HepG2 (cell line): Measurements from ENCODE around the gene PFKM. TPM values are rescaled to one million over a fixed set of nuclear protein-coding genes. Genes with fewer than 3 reads are reported as not detected.

ENCODE experiments used
- ATAC-seq: fragments of 200-7000 bp; cut with Tn5 transposase; 3 replicates; pipeline ENCODE4 v1.9.1; 2020; ENCODE audit warnings: mild to moderate bottlenecking, moderate library complexity
- BruUV-seq: library from RNA; stranded (reverse); fragments of 400-500 nt; replicated peaks from 2 replicates; lab custom pipeline; 2021; lab: Mats Ljungman, UMichigan
- CTCF ChIA-PET: fragments of 300-600 bp; formaldehyde crosslinking; extraction: SDS; loops from one replicate; lab custom pipeline; 2021; ENCODE audit warnings: low total read pairs, inconsistent platforms, low intra/inter-chr PET ratio; lab: Yijun Ruan, JAX
- POLR2A ChIA-PET: fragments of 350-600 bp; sonication (Branson Sonifier 250); formaldehyde crosslinking; loops from one replicate; lab custom pipeline; 2020; ENCODE audit warnings: antibody characterized with exemption, inconsistent platforms; lab: Yijun Ruan, JAX
- DNase-seq: peaks from one replicate; pipeline ENCODE4 v3.0.0-alpha.2; 2015; ENCODE audit warnings: low spot score
- FAIRE-seq: peaks from 3 replicates; lab custom pipeline; 2011; peaks lifted over from hg19 to GRCh38; lab: Jason Lieb, UNC
- H2AFZ ChIP-seq: one replicate; pipeline ENCODE4 v1.6.1; 2011; ENCODE audit warnings: low read length, inconsistent platforms
- H3K27ac ChIP-seq: fragments of 300-600 bp; 3 replicates; pipeline ENCODE4 v1.8.0; 2011; ENCODE audit warnings: mixed run types, mild to moderate bottlenecking, mixed read lengths, low read length, inconsistent platforms; ENCODE audit not compliant: insufficient read depth; ENCODE audit errors: extremely low read length
- H3K27me3 ChIP-seq, 2 experiments: fragments of 200-600 bp in 1 of 2; 2 replicates in 1 of 2; 3 replicates in 1 of 2; pipeline versions ENCODE4 v1.6.0 to v1.8.0; 2011; ENCODE audit warnings: low read length in 2 of 2, mild to moderate bottlenecking in 2 of 2, moderate library complexity in 2 of 2, inconsistent platforms in 1 of 2; ENCODE audit not compliant: insufficient read depth in 2 of 2, control insufficient read depth in 1 of 2
- H3K36me3 ChIP-seq, 2 experiments: fragments of 200-600 bp in 1 of 2; replicated peaks in 1 of 2; 2 replicates in 1 of 2; 3 replicates in 1 of 2; pipeline versions ENCODE4 v1.5.1 to v1.8.0; 2011; ENCODE audit warnings: low read length in 2 of 2, inconsistent platforms in 1 of 2; ENCODE audit not compliant: insufficient read depth in 2 of 2, control insufficient read depth in 1 of 2
- H3K4me1 ChIP-seq: 2 replicates; pipeline ENCODE4 v1.5.1; 2012; ENCODE audit warnings: low read length, inconsistent platforms; ENCODE audit not compliant: insufficient read depth
- H3K4me2 ChIP-seq: 2 replicates; pipeline ENCODE4 v1.6.0; 2011; ENCODE audit warnings: low read depth, low read length, inconsistent platforms
- H3K4me3 ChIP-seq, 3 experiments: fragments of 200-600 bp in 1 of 3; sonication (generic), shearing (Covaris generic) in 1 of 3; replicated peaks in 1 of 3; 2 replicates each; pipeline ENCODE4 v1.5.1; 2011 to 2016; ENCODE audit warnings: low read length in 3 of 3, inconsistent platforms in 2 of 3, low read depth in 2 of 3, mild to moderate bottlenecking in 2 of 3, control low read depth in 1 of 3, mixed read lengths in 1 of 3; ENCODE audit not compliant: insufficient read depth in 1 of 3
- H3K79me2 ChIP-seq: one replicate; pipeline ENCODE4 v1.6.1; 2011; ENCODE audit warnings: low read length, inconsistent platforms; ENCODE audit not compliant: insufficient read depth
- H3K9ac ChIP-seq: 2 replicates; pipeline ENCODE4 v1.6.0; 2011; ENCODE audit warnings: mild to moderate bottlenecking, low read depth, low read length, inconsistent platforms; ENCODE audit not compliant: insufficient read depth
- H3K9me3 ChIP-seq: 2 replicates; pipeline ENCODE4 v1.5.1; 2012; ENCODE audit warnings: mild to moderate bottlenecking, low read length
- H4K20me1 ChIP-seq: 2 replicates; pipeline ENCODE4 v1.6.0; 2011; ENCODE audit warnings: inconsistent platforms, mild to moderate bottlenecking, low read length, moderate library complexity; ENCODE audit not compliant: insufficient read depth
- MNT ChIP-seq: fragments of 450-650 bp; IDR thresholded peaks from 2 replicates; pipeline ENCODE4 v1.6.1; 2016
- PCBP1 ChIP-seq: fragments of 200-400 bp; formaldehyde crosslinking; IDR thresholded peaks from 2 replicates; pipeline ENCODE4 v1.6.1; 2017; ENCODE audit warnings: mild to moderate bottlenecking, low read depth, low read length, borderline replicate concordance
- ZFP36 ChIP-seq: fragments of 150-350 bp; IDR thresholded peaks from 2 replicates; pipeline ENCODE4 v1.6.1; 2018; ENCODE audit warnings: borderline replicate concordance, low read length, low read depth; ENCODE audit not compliant: partially characterized antibody
- ZNF646 ChIP-seq: sonication (generic); formaldehyde crosslinking; IDR thresholded peaks from 2 replicates; pipeline ENCODE4 v1.9.0; 2021; ENCODE audit warnings: mild to moderate bottlenecking, missing genetic modification reagents
- WGBS: methylation state at CpG from one replicate; pipeline ENCODE4 v1.1.6; 2017; ENCODE audit warnings: low lambda C conversion rate; 5-methylcytosine and 5-hydroxymethylcytosine counted together
- in situ Hi-C: cut with HindIII; loops from 2 replicates; pipeline ENCODE4 v1.10.0; 2017; ENCODE audit warnings: low pct_unique_long_range_greater_than_20kb; ENCODE audit not compliant: extremely low pct_ligation_motif_present
- intact Hi-C: fragments of 100-400 bp; cut with micrococcal nuclease; formaldehyde crosslinking; loops from one replicate; pipeline ENCODE4 v1.10.0; 2022; ENCODE audit not compliant: unreplicated experiment
- polyA plus RNA-seq, 8 experiments: library from polyadenylated mRNA; depleted of rRNA in 3 of 8; stranded (reverse) in 7 of 8; unstranded in 1 of 8; fragments of >200 nt; fragmentation: Illumina TruSeq in 4 of 8; extraction: Trizol in 4 of 8; gene quantifications; 2 replicates each; pipeline versions ENCODE4 v1.2.1 to v1.2.3, GENCODE V29; 2011 to 2016; ENCODE audit warnings: low read depth in 4 of 8, missing spikeins in 1 of 8, mixed read lengths in 1 of 8; ENCODE audit not compliant: insufficient read depth in 1 of 8
- total RNA-seq, 5 experiments: library from RNA; depleted of rRNA; stranded (reverse); fragments of >200 nt; fragmentation: Illumina TruSeq; extraction: Trizol; gene quantifications; 2 replicates each; pipeline ENCODE4 v1.2.3, GENCODE V29; 2016; ENCODE audit warnings: low read depth in 1 of 5

Gene PFKM
- total and polyA plus RNA-seq, 2 of the 13 experiments (the other 11 are each of a cell fraction or from before 2014, with no cell fraction given): 1.9 to 2.4 TPM

- Histone ChIP-seq H3K9ac (no peak overlapping the region), H3K4me2 (no peak overlapping the region), H3K4me1 (no peaks in the 10 kb centered on the region), H3K27ac (no peak overlapping the region), H3K27me3 (no peaks in the 10 kb centered on the region; a peak in 1 of 5 replicates), H3K4me3 (no peak overlapping the region), H2AFZ (no peak overlapping the region), H3K36me3 (no peaks in the 10 kb centered on the region), H3K79me2 (no peaks in the 10 kb centered on the region), H4K20me1 (no peaks in the 10 kb centered on the region), H3K9me3 (no peaks in the 10 kb centered on the region)
- WGBS: 94% methylated on average over 2 of the region's 2 CpGs
- ChIA-PET POLR2A (no interaction called here), CTCF (no interaction called here)
- in situ Hi-C loops: no loop called here
- ATAC-seq (no peak), DNase-seq (no peak), FAIRE-seq (no peak)
- TF ChIP-seq ZNF646 (CRISPR knock-in tag): no peak
- no peak for TF ChIP-seq ZFP36
- no peak for TF ChIP-seq MNT
- TF ChIP-seq PCBP1: no peak
- BruUV-seq: no TSS peak
- intact Hi-C loops: no loop called here
Measured at GRCh38 chr12:48131517-48131916, 12.4 kb downstream of the PFKM start.
